ENCODE measurements around the gene SLITRK3. TPM values are rescaled to one million over a fixed set of nuclear protein-coding genes. Genes with fewer than 3 reads are reported as not detected.

SLITRK3 gene
- total and polyA plus RNA-seq, 2 of the 13 experiments (the other 11 are each of a cell fraction or from before 2014, with no cell fraction given), result not detected

- TF ChIP-seq SOX13 (IDR thresholded peaks at IDR 0.05) (no peak), SOX13 (CRISPR knock-in tag; conservative IDR thresholded peaks at IDR 0.05 in 1 of 2, IDR thresholded peaks at IDR 0.05 in 1 of 2) (0 out of 4 replicates have a peak, but pooled peaks of 1 of the 2 experiments have one; percentile 12), ELK4 (CRISPR knock-in tag; IDR thresholded peaks at IDR 0.05; ENCODE audit: borderline replicate concordance) (no peak), ZMYM3 (CRISPR knock-in tag; IDR thresholded peaks at IDR 0.05) (no peak), FUBP1 (CRISPR knock-in tag; IDR thresholded peaks at IDR 0.05; ENCODE audit: borderline replicate concordance) (no peak), MED1 (CRISPR knock-in tag; IDR thresholded peaks at IDR 0.05) (peak; percentile 25; the same call in 1 of the 2 replicates), ZNF143 (CRISPR knock-in tag; IDR thresholded peaks at IDR 0.05) (no peak), ZNF501 (CRISPR knock-in tag; IDR thresholded peaks at IDR 0.05) (no peak), IRF2 (CRISPR knock-in tag; IDR thresholded peaks at IDR 0.05) (no peak), XRCC5 (optimal IDR thresholded peaks at IDR 0.05; ENCODE audit: low read length) (peak; percentile 83), ZNF33B (CRISPR knock-in tag; IDR thresholded peaks at IDR 0.05) (no peak), ZNF20 (CRISPR knock-in tag; IDR thresholded peaks at IDR 0.05) (no peak), ZNF569 (CRISPR knock-in tag; IDR thresholded peaks at IDR 0.05; ENCODE audit: borderline replicate concordance) (no peak), ZNF670 (CRISPR knock-in tag; IDR thresholded peaks at IDR 0.05; ENCODE audit: borderline replicate concordance) (no peak), HDAC1 (CRISPR knock-in tag; IDR thresholded peaks at IDR 0.05) (no peak), TFDP2 (CRISPR knock-in tag; IDR thresholded peaks at IDR 0.05) (peak; percentile 23; the same call in 1 of the 2 replicates), HOXA7 (CRISPR knock-in tag; IDR thresholded peaks at IDR 0.05) (no peak), HOXA5 (CRISPR knock-in tag; IDR thresholded peaks at IDR 0.05) (peak; percentile 35; the same call in 1 of the 2 replicates), DNMT3B (CRISPR knock-in tag; conservative IDR thresholded peaks at IDR 0.05) (no peak), ZMAT3 (CRISPR knock-in tag; conservative IDR thresholded peaks at IDR 0.05) (no peak), SNAPC5 (CRISPR knock-in tag; IDR thresholded peaks at IDR 0.05; ENCODE audit: borderline replicate concordance) (no peak), HNF1B (CRISPR knock-in tag; IDR thresholded peaks at IDR 0.05) (peak; percentile 31; the same call in 1 of the 2 replicates), DPF2 (CRISPR knock-in tag; IDR thresholded peaks at IDR 0.05; ENCODE audit: borderline replicate concordance, low read depth) (no peak), SMC3 (IDR thresholded peaks at IDR 0.05; ENCODE audit: low read length) (peak; percentile 53), RAD21 (CRISPR knock-in tag; IDR thresholded peaks at IDR 0.05) (peak; percentile 70)
Measured at GRCh38 chr3:165206454-165207266, 10.5 kb upstream of the SLITRK3 start (continued).

All from HepG2 (cell line).